Duodenal mucosa (tissue), 2 donors: ENCODE data around the gene ZNF536.

ENCODE experiments used
- H3K27ac ChIP-seq: one replicate; pipeline ENCODE4 v1.7.0; 2013; ENCODE audit warnings: low read depth, low read length
- H3K27me3 ChIP-seq, 2 donors: one replicate each; pipeline ENCODE4 v1.7.0; 2013; ENCODE audit warnings: low read length in 2 of 2, control low read depth in 1 of 2; ENCODE audit not compliant: insufficient read depth in 2 of 2, control insufficient read depth in 1 of 2
- H3K36me3 ChIP-seq, 2 donors: one replicate each; pipeline ENCODE4 v1.7.0; 2013; ENCODE audit warnings: low read length in 2 of 2, control low read depth in 1 of 2; ENCODE audit not compliant: insufficient read depth in 2 of 2, control insufficient read depth in 1 of 2
- H3K4me1 ChIP-seq, 2 donors: one replicate each; pipeline ENCODE4 v1.7.0; 2013; ENCODE audit warnings: low read length in 2 of 2, control low read depth in 1 of 2; ENCODE audit not compliant: insufficient read depth in 2 of 2, control insufficient read depth in 1 of 2
- H3K4me3 ChIP-seq, 2 donors: one replicate each; pipeline ENCODE4 v1.7.0; 2013; ENCODE audit warnings: low read length in 2 of 2, low read depth in 1 of 2
- H3K9ac ChIP-seq, 2 donors: one replicate each; pipeline ENCODE4 v1.7.0; 2013; ENCODE audit warnings: low read length in 2 of 2, low read depth in 1 of 2
- H3K9me3 ChIP-seq, 2 donors: one replicate each; pipeline ENCODE4 v1.7.0; 2013; ENCODE audit warnings: low read length in 2 of 2, control low read depth in 1 of 2; ENCODE audit not compliant: control insufficient read depth in 1 of 2

The ZNF536 gene

GRCh38 chr19:30355586-30355985 lies 16.6 kb upstream of the ZNF536 start:
- Histone ChIP-seq H3K36me3 (no peaks in the 10 kb centered on the region), H3K9me3 (no peaks in the 10 kb centered on the region), H3K4me3 (no peak overlapping the region), H3K27ac (no peak overlapping the region), H3K9ac (no peak overlapping the region), H3K27me3 (peaks cover 0 to 8% of the 10 kb centered on the region in 2 donors), H3K4me1 (no peaks in the 10 kb centered on the region)

GRCh38 chr19:30356951-30357579 lies 15.1 kb upstream of the ZNF536 start:
- no peak overlapping the region for H3K4me3 ChIP-seq
- no peaks in the 10 kb centered on the region for H3K9me3 ChIP-seq
- H3K36me3 ChIP-seq = no peaks in the 10 kb centered on the region
- H3K27me3 ChIP-seq = peaks cover 0 to 8% of the 10 kb centered on the region in 2 donors
- H3K9ac ChIP-seq = no peak overlapping the region
- H3K27ac ChIP-seq = no peak overlapping the region
- no peaks in the 10 kb centered on the region for H3K4me1 ChIP-seq

GRCh38 chr19:30357580-30357954 lies 14.6 kb upstream of the ZNF536 start:
- Histone ChIP-seq H3K36me3 (no peaks in the 10 kb centered on the region), H3K9ac (no peak overlapping the region), H3K4me3 (no peak overlapping the region), H3K9me3 (no peaks in the 10 kb centered on the region), H3K4me1 (no peaks in the 10 kb centered on the region), H3K27me3 (peaks cover 0 to 8% of the 10 kb centered on the region in 2 donors), H3K27ac (no peak overlapping the region)

GRCh38 chr19:30358319-30358718 lies 13.9 kb upstream of the ZNF536 start:
- H3K27me3 ChIP-seq = peaks cover 0 to 8% of the 10 kb centered on the region in 2 donors
- H3K9me3 ChIP-seq = no peaks in the 10 kb centered on the region
- no peak overlapping the region for H3K4me3 ChIP-seq
- no peaks in the 10 kb centered on the region for H3K36me3 ChIP-seq
- no peak overlapping the region for H3K9ac ChIP-seq
- no peak overlapping the region for H3K27ac ChIP-seq
- no peaks in the 10 kb centered on the region for H3K4me1 ChIP-seq

- Histone ChIP-seq H3K4me1 (no peaks in the 10 kb centered on the region), H3K27me3 (peaks cover 0 to 8% of the 10 kb centered on the region in 2 donors), H3K9me3 (no peaks in the 10 kb centered on the region), H3K4me3 (no peak overlapping the region), H3K9ac (no peak overlapping the region), H3K27ac (no peak overlapping the region), H3K36me3 (no peaks in the 10 kb centered on the region)
These were observed 13.2 kb upstream of the ZNF536 start for GRCh38 chr19:30358821-30359580.

- no peak overlapping the region for H3K9ac ChIP-seq
- H3K4me1 ChIP-seq = no peaks in the 10 kb centered on the region
- H3K4me3 ChIP-seq = no peak overlapping the region
- no peaks in the 10 kb centered on the region for H3K9me3 ChIP-seq
- H3K27ac ChIP-seq = no peak overlapping the region
- no peaks in the 10 kb centered on the region for H3K36me3 ChIP-seq
- peaks cover 0 to 8% of the 10 kb centered on the region in 2 donors for H3K27me3 ChIP-seq
These were observed 12.2 kb upstream of the ZNF536 start for GRCh38 chr19:30359936-30360335.

GRCh38 chr19:30360376-30361106 lies 11.6 kb upstream of the ZNF536 start:
- no peak overlapping the region for H3K9ac ChIP-seq
- H3K27ac ChIP-seq = no peak overlapping the region
- no peaks in the 10 kb centered on the region for H3K4me1 ChIP-seq
- no peak overlapping the region for H3K4me3 ChIP-seq
- H3K27me3 ChIP-seq = peaks cover 0 to 8% of the 10 kb centered on the region in 2 donors
- no peaks in the 10 kb centered on the region for H3K36me3 ChIP-seq
- no peaks in the 10 kb centered on the region for H3K9me3 ChIP-seq

GRCh38 chr19:30361107-30361447 lies 11.1 kb upstream of the ZNF536 start:
- no peaks in the 10 kb centered on the region for H3K9me3 ChIP-seq
- no peak overlapping the region for H3K9ac ChIP-seq
- H3K4me1 ChIP-seq = no peaks in the 10 kb centered on the region
- H3K27me3 ChIP-seq = peaks cover 0 to 8% of the 10 kb centered on the region in 2 donors
- H3K4me3 ChIP-seq = no peak overlapping the region
- H3K27ac ChIP-seq = no peak overlapping the region
- no peaks in the 10 kb centered on the region for H3K36me3 ChIP-seq

- Histone ChIP-seq H3K4me1 (no peaks in the 10 kb centered on the region), H3K27ac (no peak overlapping the region), H3K36me3 (no peaks in the 10 kb centered on the region)
These were observed 10.5 kb upstream of the ZNF536 start for GRCh38 chr19:30361721-30362120.

GRCh38 chr19:30362156-30362754 lies 9.9 kb upstream of the ZNF536 start:
- Histone ChIP-seq H3K27me3 (peaks cover 0 to 8% of the 10 kb centered on the region in 2 donors), H3K4me1 (no peaks in the 10 kb centered on the region), H3K9ac (no peak overlapping the region), H3K4me3 (no peak overlapping the region), H3K27ac (no peak overlapping the region), H3K9me3 (no peaks in the 10 kb centered on the region), H3K36me3 (no peaks in the 10 kb centered on the region)

More at GRCh38 chr19:30361721-30362120, 10.5 kb upstream of the ZNF536 start:
- Histone ChIP-seq H3K27me3 (peaks cover 0 to 8% of the 10 kb centered on the region in 2 donors), H3K9ac (no peak overlapping the region), H3K4me3 (no peak overlapping the region), H3K9me3 (no peaks in the 10 kb centered on the region)
